Neutrophil (primary cell): ENCODE results near the gene RLN3.
A peak's percentile ranks its signal among the peaks of the same experiment; 100 is the strongest.

Experiments
- H3K27ac ChIP-seq: fragments of 200-600 bp; sonication (generic); 2 replicates; pipeline ENCODE4 v1.5.1; 2016; ENCODE audit warnings: mild to moderate bottlenecking, moderate library complexity
- H3K27me3 ChIP-seq: fragments of 200-600 bp; sonication (generic); 2 replicates; pipeline ENCODE4 v1.6.0; 2016; ENCODE audit warnings: mild to moderate bottlenecking
- H3K36me3 ChIP-seq: fragments of 200-600 bp; sonication (generic); 2 replicates; pipeline ENCODE4 v1.5.1; 2017
- H3K4me1 ChIP-seq, 2 experiments: fragments of 200-600 bp in 1 of 2; sonication (generic) in 1 of 2; 1 replicate in 1 of 2; 2 replicates in 1 of 2; pipeline versions ENCODE4 v1.5.1 to v1.6.1; 2013 to 2016; ENCODE audit warnings: low read depth in 1 of 2, low read length in 1 of 2, mild to moderate bottlenecking in 1 of 2, moderate library complexity in 1 of 2; ENCODE audit not compliant: control insufficient read depth in 1 of 2, insufficient read depth in 1 of 2
- H3K4me3 ChIP-seq, 2 experiments: fragments of 200-600 bp in 1 of 2; sonication (generic) in 1 of 2; 1 replicate in 1 of 2; 2 replicates in 1 of 2; pipeline ENCODE4 v1.5.1; 2013 to 2016; ENCODE audit warnings: low read depth in 1 of 2, low read length in 1 of 2, mild to moderate bottlenecking in 1 of 2, moderate library complexity in 1 of 2
- H3K9me3 ChIP-seq: fragments of 200-600 bp; sonication (generic); 2 replicates; pipeline ENCODE4 v1.5.1; 2016
- CTCF ChIP-seq: fragments of 200-600 bp; sonication (generic); IDR thresholded peaks from 2 replicates; pipeline ENCODE4 v1.5.1; 2016; ENCODE audit warnings: antibody characterized with exemption

RLN3 gene

GRCh38 chr19:14070268-14071050, 42.5 kb downstream of the RLN3 start:
- Histone ChIP-seq H3K4me3 (no peak overlapping the region), H3K27ac (no peak overlapping the region), H3K36me3 (no peaks in the 10 kb centered on the region), H3K9me3 (no peaks in the 10 kb centered on the region), H3K27me3 (peaks cover 32% of the 10 kb centered on the region), H3K4me1 (peaks cover 27 to 30% of the 10 kb centered on the region in 2 experiments)
- TF ChIP-seq CTCF: no peak

- Histone ChIP-seq H3K27ac (peak within 1 kb of the TSS; percentile 86), H3K36me3 (no peaks in the 10 kb centered on the region), H3K27me3 (peaks cover 24% of the 10 kb centered on the region), H3K9me3 (no peaks in the 10 kb centered on the region), H3K4me1 (peaks cover 50 to 52% of the 10 kb centered on the region in 2 experiments), H3K4me3 (peak within 1 kb of the TSS; percentile 89 to 97)
- TF ChIP-seq CTCF: no peak
These were observed 44.8 kb downstream of the RLN3 start, which contains the start of gene MISP3 for GRCh38 chr19:14072535-14073260. MISP3 (plus strand) TSS chr19:14072786; CDS start chr19:14073310, 524 bp downstream.

GRCh38 chr19:14073261-14073924, 45.4 kb downstream of the RLN3 start:
- Histone ChIP-seq H3K4me3 (peak overlapping the region; percentile 89 to 97), H3K36me3 (no peaks in the 10 kb centered on the region), H3K27me3 (peaks cover 24% of the 10 kb centered on the region), H3K4me1 (peaks cover 57 to 59% of the 10 kb centered on the region in 2 experiments), H3K9me3 (no peaks in the 10 kb centered on the region), H3K27ac (peak overlapping the region; percentile 86)
- TF ChIP-seq CTCF: peak; percentile 52

- TF ChIP-seq CTCF: no peak
- H3K36me3 ChIP-seq: no peaks in the 10 kb centered on the region
- peak overlapping the region; percentile 89 to 97 for H3K4me3 ChIP-seq
- H3K27me3 ChIP-seq: peaks cover 24% of the 10 kb centered on the region
- no peaks in the 10 kb centered on the region for H3K9me3 ChIP-seq
- peaks cover 65 to 67% of the 10 kb centered on the region in 2 experiments for H3K4me1 ChIP-seq
- peak overlapping the region; percentile 86 for H3K27ac ChIP-seq
These were observed 46.2 kb downstream of the RLN3 start for GRCh38 chr19:14073925-14074838.

- Histone ChIP-seq H3K27me3 (no peaks in the 10 kb centered on the region), H3K36me3 (no peaks in the 10 kb centered on the region), H3K4me3 (peak overlapping the region in 1 of 2 experiments; percentile 8), H3K27ac (peak overlapping the region; percentile 86), H3K9me3 (no peaks in the 10 kb centered on the region), H3K4me1 (peaks cover 78 to 79% of the 10 kb centered on the region in 2 experiments)
- TF ChIP-seq CTCF: no peak
These were observed 50.5 kb downstream of the RLN3 start for GRCh38 chr19:14078411-14078810.
